ENCODE measurements around the gene DDX39A.

- TF ChIP-seq TAF1 (IDR thresholded peaks at IDR 0.05; ENCODE audit: borderline replicate concordance, low read depth, low read length) (no peak), POLR2AphosphoS5 (IDR thresholded peaks at IDR 0.05; ENCODE audit: low read depth, low read length) (no peak), POLR2A (IDR thresholded peaks at IDR 0.05; ENCODE audit: low read depth, low read length) (no peak)
Observed at GRCh38 chr19:14435320-14436050, 16.3 kb upstream of the DDX39A start.
